ENCODE results near the gene TRAM2.

The TRAM2 gene

DNA sequence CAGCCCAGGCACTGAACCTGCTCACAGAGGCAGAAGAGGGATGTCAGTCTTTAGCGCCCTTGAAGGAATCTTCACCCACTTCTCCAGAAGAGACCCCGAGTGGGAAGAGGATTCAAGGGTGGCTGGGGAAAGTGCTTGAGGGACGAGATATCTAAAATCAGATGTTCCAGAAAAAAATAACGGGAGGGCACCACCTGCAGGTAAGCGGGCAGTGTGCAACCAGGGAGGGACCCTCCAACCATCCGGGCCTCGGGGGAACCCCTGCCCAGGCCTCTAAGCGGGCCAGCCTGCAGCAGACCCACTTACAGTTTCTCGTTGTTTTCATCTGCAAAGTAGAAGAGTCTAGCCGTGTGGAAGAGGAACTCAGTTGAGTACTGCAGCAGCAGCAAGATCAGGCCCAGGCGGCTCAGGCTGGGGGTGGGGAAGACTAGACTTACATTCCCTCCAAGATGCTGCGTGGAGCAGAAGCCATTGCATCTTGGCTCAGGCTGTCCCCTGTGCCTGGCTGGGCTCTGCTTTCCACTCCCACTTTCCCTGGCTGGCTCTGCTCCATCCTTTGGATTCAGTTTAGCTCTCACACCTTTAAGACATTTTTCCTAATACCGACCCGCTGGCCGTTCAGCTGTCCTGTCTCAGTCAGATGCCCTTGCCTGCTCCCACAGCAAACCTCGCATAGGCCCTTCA lies 71.0 kb downstream of the TRAM2 start:
- Histone ChIP-seq H3K9me3 (ENCODE audit: insufficient read depth, low read depth, low read length) (no peaks in the 10 kb centered on the region), H3K36me3 (ENCODE audit: insufficient read depth, low read length) (peaks cover 53% of the 10 kb centered on the region), H3K4me1 (ENCODE audit: insufficient read depth, low read length) (peaks cover 12% of the 10 kb centered on the region), H3K27ac (ENCODE audit: low read depth, low read length) (no peak overlapping the region), H3K9ac (ENCODE audit: low read depth, low read length) (no peak overlapping the region), H3K4me3 (ENCODE audit: low read length) (no peak overlapping the region), H3K27me3 (ENCODE audit: insufficient read depth, low read length) (no peaks in the 10 kb centered on the region)
- WGBS = 92% methylated on average over 16 of the region's 16 CpGs

DNA sequence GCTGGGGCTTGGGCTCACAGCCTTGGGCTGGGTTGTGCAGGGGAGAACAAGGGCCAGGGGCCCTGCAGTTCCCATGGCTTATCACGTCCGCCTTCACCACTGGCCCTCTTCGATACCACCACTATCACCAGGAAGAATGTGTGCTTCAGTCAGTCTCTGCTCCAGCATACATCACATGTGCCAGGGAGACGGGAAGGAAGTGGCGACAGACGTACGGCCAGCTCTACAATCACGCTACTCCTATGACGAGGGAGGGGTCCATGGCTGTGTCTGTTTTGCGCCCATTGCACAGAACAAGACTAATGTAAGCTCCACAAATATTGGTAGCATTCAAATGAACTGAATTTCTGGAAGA lies 72.1 kb downstream of the TRAM2 start:
- peaks cover 52% of the 10 kb centered on the region for H3K36me3 ChIP-seq (ENCODE audit: insufficient read depth, low read length)
- no peak overlapping the region for H3K4me3 ChIP-seq (ENCODE audit: low read length)
- WGBS = 96% methylated on average over 10 of the region's 10 CpGs
- no peak overlapping the region for H3K27ac ChIP-seq (ENCODE audit: low read depth, low read length)
- no peaks in the 10 kb centered on the region for H3K9me3 ChIP-seq (ENCODE audit: insufficient read depth, low read depth, low read length)
- no peak overlapping the region for H3K9ac ChIP-seq (ENCODE audit: low read depth, low read length)
- peaks cover 7% of the 10 kb centered on the region; the same call in 1 of the 2 replicates for H3K4me1 ChIP-seq (ENCODE audit: insufficient read depth, low read length)
- H3K27me3 ChIP-seq (ENCODE audit: insufficient read depth, low read length) = no peaks in the 10 kb centered on the region

DNA sequence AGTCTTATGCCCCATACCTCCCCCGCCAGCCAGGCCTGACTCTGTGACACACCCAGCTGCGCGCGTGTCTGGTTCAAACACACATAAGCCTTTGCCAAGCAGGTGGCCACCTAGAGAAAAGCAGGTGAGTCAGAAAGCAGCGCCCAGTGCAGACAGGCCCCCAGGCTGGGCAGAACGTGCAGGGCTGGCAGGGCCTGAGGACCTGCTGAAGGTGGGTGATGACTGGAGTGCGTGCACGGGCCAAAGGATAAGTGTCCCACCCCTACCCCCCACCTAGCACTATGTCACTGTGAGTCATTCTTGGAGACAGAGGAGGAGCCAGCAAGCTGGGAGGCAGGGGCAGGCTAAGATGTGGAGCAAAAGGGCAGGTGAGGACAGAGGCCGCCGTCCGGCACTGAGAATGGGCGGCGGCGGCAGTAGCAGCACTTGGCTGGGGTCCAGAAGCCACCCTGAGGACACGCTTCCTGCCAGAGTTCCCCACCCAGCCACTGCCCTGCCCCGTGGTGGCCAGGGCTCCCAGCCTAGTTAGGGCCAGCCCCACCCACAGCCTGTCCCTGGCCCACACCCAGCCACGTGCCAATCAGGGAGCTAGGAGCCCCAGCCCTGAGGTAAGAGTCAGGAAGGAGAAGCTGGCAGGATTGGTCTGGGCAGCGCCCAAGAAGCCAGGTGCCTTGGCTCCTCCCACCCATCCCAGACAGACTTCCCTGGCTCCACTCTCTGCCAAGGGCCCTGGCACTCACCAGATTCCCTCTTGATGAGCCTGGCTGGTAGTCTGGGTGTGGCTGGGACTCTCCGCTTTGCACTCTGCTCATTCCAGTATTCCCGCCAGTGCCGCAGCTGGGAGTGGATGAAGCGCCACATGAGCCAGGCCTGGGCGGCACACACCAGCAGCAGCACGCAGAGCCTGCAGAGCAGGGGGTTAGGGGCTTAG lies 72.7 kb downstream of the TRAM2 start:
- H3K36me3 ChIP-seq (ENCODE audit: insufficient read depth, low read length) = peaks cover 45% of the 10 kb centered on the region
- 94% methylated on average over 22 of the region's 24 CpGs for WGBS
- no peak overlapping the region for H3K27ac ChIP-seq (ENCODE audit: low read depth, low read length)
- H3K27me3 ChIP-seq (ENCODE audit: insufficient read depth, low read length) = no peaks in the 10 kb centered on the region
- no peaks in the 10 kb centered on the region for H3K9me3 ChIP-seq (ENCODE audit: insufficient read depth, low read depth, low read length)
- no peak overlapping the region for H3K9ac ChIP-seq (ENCODE audit: low read depth, low read length)
- no peak overlapping the region for H3K4me3 ChIP-seq (ENCODE audit: low read length)
- peaks cover 7% of the 10 kb centered on the region for H3K4me1 ChIP-seq (ENCODE audit: insufficient read depth, low read length)

DNA sequence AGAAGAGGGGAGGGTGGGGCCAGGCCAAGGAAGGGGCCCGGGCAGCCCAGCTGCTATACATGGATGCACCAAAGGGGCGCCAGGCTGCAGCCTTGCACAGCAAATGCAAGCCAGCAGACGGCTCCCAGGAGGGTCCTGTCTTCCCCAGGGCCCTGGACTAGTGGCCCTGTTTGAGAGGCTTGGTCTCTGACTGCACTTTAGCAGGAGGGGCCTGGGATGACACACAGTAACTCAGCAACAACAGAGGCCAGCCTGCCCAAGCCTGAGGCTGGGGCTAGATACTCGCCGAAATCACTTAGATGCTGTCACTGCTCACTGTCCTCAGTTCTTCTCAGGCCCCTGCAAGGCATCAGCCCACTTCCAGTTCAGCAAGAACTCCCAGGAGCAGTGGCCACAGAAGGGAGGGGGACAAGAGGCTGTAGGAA lies 73.5 kb downstream of the TRAM2 start:
- Histone ChIP-seq H3K27ac (ENCODE audit: low read depth, low read length) (no peak overlapping the region), H3K9me3 (ENCODE audit: insufficient read depth, low read depth, low read length) (no peaks in the 10 kb centered on the region), H3K9ac (ENCODE audit: low read depth, low read length) (no peak overlapping the region), H3K4me3 (ENCODE audit: low read length) (no peak overlapping the region), H3K36me3 (ENCODE audit: insufficient read depth, low read length) (peaks cover 39% of the 10 kb centered on the region), H3K4me1 (ENCODE audit: insufficient read depth, low read length) (peaks cover 7% of the 10 kb centered on the region), H3K27me3 (ENCODE audit: insufficient read depth, low read length) (no peaks in the 10 kb centered on the region)
- WGBS = 77% methylated on average over 5 of the region's 5 CpGs

DNA sequence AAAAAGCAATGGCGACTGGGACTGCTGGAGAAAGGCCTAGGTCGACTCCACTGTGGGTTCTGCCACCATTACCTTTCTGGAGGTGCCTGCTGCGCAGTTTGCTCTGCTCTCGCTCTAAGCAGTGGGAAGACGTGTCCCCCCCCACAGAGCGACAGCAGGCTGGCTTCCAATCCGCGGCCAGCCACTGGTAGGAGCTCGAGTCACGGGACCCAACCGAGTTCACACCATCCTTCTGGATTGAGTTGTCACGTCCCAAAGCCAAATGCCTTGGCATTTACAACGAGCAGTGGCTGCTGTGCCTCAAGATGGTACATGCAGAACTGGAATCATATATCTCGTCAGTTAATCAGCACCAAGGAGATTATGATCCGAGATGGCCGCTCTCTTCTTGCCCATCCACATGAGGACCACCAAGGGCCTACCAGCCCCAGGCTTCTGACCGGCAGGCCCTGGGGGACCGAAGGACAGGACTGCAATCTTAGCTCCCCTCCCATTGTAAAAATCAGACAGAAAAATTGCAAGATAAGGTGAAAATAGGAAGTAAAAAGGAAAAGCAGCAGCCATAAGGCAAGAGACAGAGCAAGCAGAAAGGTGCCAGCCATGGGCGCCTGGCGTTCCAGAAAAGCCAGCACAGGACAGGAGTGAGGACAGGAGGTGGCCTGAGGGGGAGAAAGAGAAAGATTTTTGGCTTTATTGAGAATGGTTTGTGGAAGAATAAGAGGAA lies 74.4 kb downstream of the TRAM2 start:
- peaks cover 10% of the 10 kb centered on the region for H3K4me1 ChIP-seq (ENCODE audit: insufficient read depth, low read length)
- peaks cover 30% of the 10 kb centered on the region for H3K36me3 ChIP-seq (ENCODE audit: insufficient read depth, low read length)

DNA sequence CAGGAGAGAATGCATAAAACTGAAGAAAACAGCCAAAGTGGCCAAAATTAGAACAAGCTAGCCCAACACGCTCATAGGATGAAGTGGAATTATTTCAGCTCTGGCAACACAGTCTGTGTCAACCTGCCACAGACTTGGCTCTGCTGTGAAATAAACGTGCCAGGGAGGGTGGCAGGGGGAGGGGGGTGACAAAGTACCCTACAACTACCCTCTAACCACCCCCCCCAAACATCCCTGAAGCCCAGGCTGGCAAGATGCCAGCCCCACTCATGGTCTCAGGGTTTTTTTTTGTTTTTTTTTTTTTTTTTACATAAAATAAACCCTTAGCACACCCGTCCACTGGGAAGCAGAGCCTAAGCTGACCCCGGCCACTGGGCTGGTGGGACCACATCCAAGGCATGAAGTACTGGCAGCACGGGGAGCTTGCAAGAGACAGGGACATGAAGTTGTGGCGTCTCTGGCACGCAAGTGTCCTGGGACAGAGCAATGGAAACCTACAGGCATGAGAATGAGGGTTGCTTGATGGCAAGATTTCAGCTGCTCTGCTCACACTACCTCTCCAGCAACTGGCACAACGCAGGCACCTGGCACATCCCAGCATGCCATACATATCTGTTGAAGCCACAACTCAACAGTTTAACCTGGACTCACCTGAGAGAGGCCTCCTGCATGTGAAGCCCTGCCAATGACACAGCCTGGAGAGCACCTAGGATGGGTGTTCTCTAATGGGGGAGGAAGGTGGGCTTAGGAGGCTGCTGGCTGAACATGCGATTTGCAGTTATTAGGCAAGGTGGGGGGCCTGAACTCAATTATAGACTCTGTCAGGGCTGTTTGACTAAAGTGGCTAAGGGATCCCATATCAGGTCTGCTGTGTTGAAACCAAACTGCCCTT lies 76.4 kb downstream of the TRAM2 start:
- peaks cover 10% of the 10 kb centered on the region for H3K4me1 ChIP-seq (ENCODE audit: insufficient read depth, low read length)
- H3K27me3 ChIP-seq (ENCODE audit: insufficient read depth, low read length) = no peaks in the 10 kb centered on the region
- H3K4me3 ChIP-seq (ENCODE audit: low read length) = no peak overlapping the region
- no peak overlapping the region for H3K9ac ChIP-seq (ENCODE audit: low read depth, low read length)
- 93% methylated on average over 9 of the region's 9 CpGs for WGBS
- no peak overlapping the region for H3K27ac ChIP-seq (ENCODE audit: low read depth, low read length)
- no peaks in the 10 kb centered on the region for H3K9me3 ChIP-seq (ENCODE audit: insufficient read depth, low read depth, low read length)
- H3K36me3 ChIP-seq (ENCODE audit: insufficient read depth, low read length) = peaks cover 14% of the 10 kb centered on the region

More for the DNA sequence above, 74.4 kb downstream of the TRAM2 start:
- WGBS = 94% methylated on average over 20 of the region's 20 CpGs
- Histone ChIP-seq H3K27ac (ENCODE audit: low read depth, low read length) (no peak overlapping the region), H3K9ac (ENCODE audit: low read depth, low read length) (no peak overlapping the region), H3K9me3 (ENCODE audit: insufficient read depth, low read depth, low read length) (no peaks in the 10 kb centered on the region), H3K4me3 (ENCODE audit: low read length) (no peak overlapping the region), H3K27me3 (ENCODE audit: insufficient read depth, low read length) (no peaks in the 10 kb centered on the region)

DNA sequence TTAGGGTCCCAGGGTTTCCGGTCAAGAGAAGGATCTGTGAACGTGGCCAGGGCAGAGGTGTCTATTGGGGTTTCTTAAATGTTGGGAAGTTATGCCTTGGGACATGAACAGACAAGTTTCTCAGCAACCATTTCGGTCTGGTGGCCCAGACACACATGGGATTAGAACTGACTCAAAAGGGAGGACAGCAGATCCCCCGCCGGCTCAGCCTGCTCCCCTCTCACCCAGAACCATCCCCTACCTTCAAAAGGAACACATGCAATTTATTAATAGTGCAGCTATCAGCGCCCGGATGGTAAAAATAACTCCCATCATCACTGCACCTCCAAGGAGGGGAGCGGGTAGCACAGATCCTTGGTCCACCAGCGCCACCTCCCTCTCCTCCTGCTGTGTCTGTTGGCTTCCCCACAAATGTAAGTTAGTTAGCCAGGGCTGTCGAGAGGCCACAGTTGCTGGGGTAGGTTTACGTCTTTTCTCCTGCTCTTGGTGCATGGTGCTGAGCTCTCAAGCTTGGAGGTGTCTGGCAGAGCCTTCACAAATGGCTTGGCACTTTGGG lies 77.1 kb downstream of the TRAM2 start:
- no peaks in the 10 kb centered on the region for H3K27me3 ChIP-seq (ENCODE audit: insufficient read depth, low read length)
- WGBS = 92% methylated on average over 11 of the region's 11 CpGs
- peaks cover under 1% of the 10 kb centered on the region; the same call in 1 of the 2 replicates for H3K9me3 ChIP-seq (ENCODE audit: insufficient read depth, low read depth, low read length)
- H3K36me3 ChIP-seq (ENCODE audit: insufficient read depth, low read length) = peaks cover 8% of the 10 kb centered on the region
- H3K9ac ChIP-seq (ENCODE audit: low read depth, low read length) = no peak overlapping the region
- H3K4me3 ChIP-seq (ENCODE audit: low read length) = no peak overlapping the region
- H3K27ac ChIP-seq (ENCODE audit: low read depth, low read length) = no peak overlapping the region
- H3K4me1 ChIP-seq (ENCODE audit: insufficient read depth, low read length) = peaks cover 10% of the 10 kb centered on the region

DNA sequence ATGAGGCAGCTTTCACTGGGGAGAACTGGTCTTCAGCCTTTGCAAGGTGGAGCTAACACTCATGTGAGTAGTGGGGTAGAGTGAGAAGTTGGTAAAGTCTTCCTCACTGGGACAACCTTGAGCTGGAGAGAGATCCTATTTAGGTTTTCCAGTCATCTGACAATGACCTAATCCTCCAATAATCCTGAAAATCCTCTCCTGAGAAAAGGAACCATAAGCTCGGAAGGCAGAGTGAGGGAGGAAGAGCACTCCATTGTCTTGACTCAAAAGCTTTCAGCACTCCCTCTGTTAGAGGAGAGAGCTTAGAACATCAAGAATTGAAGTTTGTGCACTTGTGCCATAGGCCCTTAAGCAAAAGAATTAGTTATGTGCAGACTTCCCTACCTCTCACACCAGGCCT lies 77.8 kb downstream of the TRAM2 start:
- Histone ChIP-seq H3K27me3 (ENCODE audit: insufficient read depth, low read length) (no peaks in the 10 kb centered on the region), H3K4me3 (ENCODE audit: low read length) (no peak overlapping the region), H3K27ac (ENCODE audit: low read depth, low read length) (no peak overlapping the region), H3K36me3 (ENCODE audit: insufficient read depth, low read length) (peaks cover 8% of the 10 kb centered on the region; the same call in 1 of the 2 replicates), H3K9ac (ENCODE audit: low read depth, low read length) (no peak overlapping the region), H3K4me1 (ENCODE audit: insufficient read depth, low read length) (peaks cover 10% of the 10 kb centered on the region), H3K9me3 (ENCODE audit: insufficient read depth, low read depth, low read length) (peaks cover 3% of the 10 kb centered on the region; the same call in 1 of the 2 replicates)
- 88% methylated on average over 1 of the region's 1 CpG for WGBS

DNA sequence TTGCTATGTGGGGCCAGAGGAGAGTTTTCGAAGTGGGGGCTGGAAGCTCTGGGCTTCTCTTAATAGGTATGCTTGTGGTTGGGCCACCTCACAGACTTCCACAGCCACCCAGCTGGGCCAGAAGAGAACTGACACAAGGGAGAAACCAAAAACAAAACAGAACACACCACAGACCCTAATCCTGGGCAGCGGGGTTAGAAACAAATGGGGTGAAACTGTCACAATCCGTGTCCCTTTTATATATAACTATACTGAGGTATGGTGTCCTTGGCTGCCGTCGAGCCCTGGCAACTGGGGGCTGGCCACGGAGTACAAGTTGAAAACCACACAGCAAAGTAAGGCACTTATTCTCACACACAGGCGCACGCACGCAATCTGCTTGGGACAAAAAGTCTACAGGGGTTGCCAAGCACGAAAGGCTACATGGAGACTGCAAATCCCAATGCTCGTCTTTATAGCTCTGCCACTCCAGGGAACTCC lies 78.3 kb downstream of the TRAM2 start:
- H3K4me3 ChIP-seq (ENCODE audit: low read length) = no peak overlapping the region
- no peak overlapping the region for H3K9ac ChIP-seq (ENCODE audit: low read depth, low read length)
- 80% methylated on average over 11 of the region's 11 CpGs for WGBS
- H3K27me3 ChIP-seq (ENCODE audit: insufficient read depth, low read length) = no peaks in the 10 kb centered on the region
- peaks cover 7% of the 10 kb centered on the region for H3K4me1 ChIP-seq (ENCODE audit: insufficient read depth, low read length)
- peaks cover 8% of the 10 kb centered on the region; the same call in 1 of the 2 replicates for H3K36me3 ChIP-seq (ENCODE audit: insufficient read depth, low read length)
- peaks cover 3% of the 10 kb centered on the region; the same call in 1 of the 2 replicates for H3K9me3 ChIP-seq (ENCODE audit: insufficient read depth, low read depth, low read length)
- no peak overlapping the region for H3K27ac ChIP-seq (ENCODE audit: low read depth, low read length)

All from HUES64 (cell line).